CD4-positive, CD25-positive, alpha-beta regulatory T cell (primary cell): Measurements from ENCODE around the gene FAM3B. TPM values are rescaled to one million over a fixed set of nuclear protein-coding genes. Genes with fewer than 3 reads are reported as not detected.

Source experiments
- ATAC-seq, 2 donors: fragments of 150-1000 bp; cut with Tn5 transposase; one replicate each; pipeline ENCODE4 v1.10.0; 2021; ENCODE audit warnings: low read depth in 2 of 2, moderate number of reproducible peaks in 2 of 2, moderate library complexity in 1 of 2
- DNase-seq, 3 donors: peaks; one replicate each; pipeline versions ENCODE4 v3.0.0 to v3.0.0-alpha.2; 2012 to 2022; ENCODE audit warnings: mixed read lengths in 1 of 3
- H3K27ac ChIP-seq: one replicate; pipeline ENCODE4 v1.7.0; 2013; ENCODE audit warnings: mild to moderate bottlenecking, low read length; ENCODE audit not compliant: insufficient read depth, poor library complexity, severe bottlenecking
- H3K27me3 ChIP-seq: one replicate; pipeline ENCODE4 v1.7.0; 2013; ENCODE audit warnings: low read length; ENCODE audit not compliant: control insufficient read depth, insufficient read depth
- H3K36me3 ChIP-seq: one replicate; pipeline ENCODE4 v1.7.0; 2013; ENCODE audit warnings: mild to moderate bottlenecking, low read length, moderate library complexity; ENCODE audit not compliant: control insufficient read depth, insufficient read depth
- H3K4me1 ChIP-seq: 2 replicates; pipeline ENCODE4 v1.7.0; 2013; ENCODE audit warnings: mild to moderate bottlenecking, low read length; ENCODE audit not compliant: insufficient read depth, control insufficient read depth, poor library complexity, severe bottlenecking
- H3K4me3 ChIP-seq: one replicate; pipeline ENCODE4 v1.7.0; 2013; ENCODE audit warnings: low read depth, mild to moderate bottlenecking, low read length, moderate library complexity
- H3K9me3 ChIP-seq, 2 experiments: 1 replicate in 1 of 2; 2 replicates in 1 of 2; pipeline ENCODE4 v1.7.0; 2013; ENCODE audit warnings: low read length in 2 of 2, mild to moderate bottlenecking in 1 of 2, moderate library complexity in 1 of 2; ENCODE audit not compliant: control insufficient read depth in 2 of 2
- H3K27ac Mint-ChIP-seq, 3 donors: one replicate each; pipeline ENCODE4 v1.8.0; 2020 to 2022; ENCODE audit warnings: mild to moderate bottlenecking in 3 of 3, mixed read lengths in 3 of 3, moderate library complexity in 2 of 3
- H3K27me3 Mint-ChIP-seq: one replicate; pipeline ENCODE4 v1.8.0; 2022; ENCODE audit warnings: mild to moderate bottlenecking, mixed read lengths
- H3K36me3 Mint-ChIP-seq: one replicate; pipeline ENCODE4 v1.8.0; 2020; ENCODE audit warnings: mixed read lengths
- H3K4me1 Mint-ChIP-seq, 4 donors: one replicate each; pipeline ENCODE4 v1.8.0; 2020 to 2022; ENCODE audit warnings: mixed read lengths in 4 of 4, mild to moderate bottlenecking in 1 of 4
- H3K4me3 Mint-ChIP-seq, 4 donors: one replicate each; pipeline ENCODE4 v1.8.0; 2020 to 2022; ENCODE audit warnings: mild to moderate bottlenecking in 4 of 4, mixed read lengths in 4 of 4, moderate library complexity in 3 of 4
- H3K9me3 Mint-ChIP-seq, 7 donors: one replicate each; pipeline ENCODE4 v1.8.0; 2020 to 2022; ENCODE audit warnings: mixed read lengths in 7 of 7, mild to moderate bottlenecking in 3 of 7, moderate library complexity in 2 of 7
- polyA plus RNA-seq, 4 donors: library from polyadenylated mRNA; unstranded; fragments of 300-500 nt; fragmentation: Illumina TruSeq; gene quantifications; one replicate each; pipeline ENCODE4 v1.2.3, GENCODE V29; 2021
- total RNA-seq: library from RNA; stranded (reverse); gene quantifications from one replicate; pipeline ENCODE4 v1.2.3, GENCODE V29; 2022

The FAM3B gene
- total and polyA plus RNA-seq, 5 donors from 2014 or later: not detected

- DNase-seq: no peak
- H3K4me1 Mint-ChIP-seq: peaks cover 6 to 66% (median 34%) of the 10 kb centered on the region in 4 donors
- no peak for ATAC-seq
- H3K9me3 Mint-ChIP-seq: no peaks in the 10 kb centered on the region
- H3K36me3 Mint-ChIP-seq: peaks cover 22% of the 10 kb centered on the region
- no peaks in the 10 kb centered on the region for H3K27me3 ChIP-seq
- H3K27ac Mint-ChIP-seq: peak overlapping the region; percentile 100
- peak overlapping the region; percentile 89 for H3K4me3 ChIP-seq
- peaks cover 37% of the 10 kb centered on the region for H3K4me1 ChIP-seq
- peaks cover 9% of the 10 kb centered on the region for H3K36me3 ChIP-seq
- H3K27ac ChIP-seq: peak overlapping the region; percentile 98
- H3K27me3 Mint-ChIP-seq: peaks cover 10% of the 10 kb centered on the region
- H3K9me3 ChIP-seq: no peaks in the 10 kb centered on the region
- peak overlapping the region; percentile 93 to 98 (median 96) for H3K4me3 Mint-ChIP-seq
Observed at GRCh38 chr21:41362605-41363369, 46.2 kb downstream of the FAM3B start.

- H3K4me1 ChIP-seq: peaks cover 42% of the 10 kb centered on the region
- no peak for DNase-seq
- Mint-ChIP-seq H3K36me3 (peaks cover 29% of the 10 kb centered on the region), H3K27ac (peak overlapping the region; percentile 100), H3K27me3 (peaks cover 10% of the 10 kb centered on the region), H3K9me3 (no peaks in the 10 kb centered on the region), H3K4me1 (peaks cover 6 to 75% (median 41%) of the 10 kb centered on the region in 4 donors), H3K4me3 (peak overlapping the region; percentile 93 to 98 (median 96))
- H3K36me3 ChIP-seq: peaks cover 9% of the 10 kb centered on the region
- H3K9me3 ChIP-seq: no peaks in the 10 kb centered on the region
- H3K27me3 ChIP-seq: no peaks in the 10 kb centered on the region
- ATAC-seq: no peak
- H3K4me3 ChIP-seq: peak overlapping the region; percentile 89
- peak overlapping the region; percentile 98 for H3K27ac ChIP-seq
Observed at GRCh38 chr21:41363370-41364270, 47.0 kb downstream of the FAM3B start.

GRCh38 chr21:41364308-41364707 lies 47.7 kb downstream of the FAM3B start:
- Mint-ChIP-seq H3K27ac (peak overlapping the region; percentile 100), H3K4me1 (peaks cover 6 to 82% (median 42%) of the 10 kb centered on the region in 4 donors), H3K36me3 (peaks cover 29% of the 10 kb centered on the region), H3K27me3 (peaks cover 10% of the 10 kb centered on the region), H3K4me3 (peak overlapping the region; percentile 80 to 98 (median 95)), H3K9me3 (no peaks in the 10 kb centered on the region)
- H3K4me1 ChIP-seq: peaks cover 49% of the 10 kb centered on the region
- H3K36me3 ChIP-seq: peaks cover 9% of the 10 kb centered on the region
- no peaks in the 10 kb centered on the region for H3K9me3 ChIP-seq
- no peak for DNase-seq
- H3K4me3 ChIP-seq: peak overlapping the region; percentile 26
- peak overlapping the region; percentile 30 for H3K27ac ChIP-seq
- no peaks in the 10 kb centered on the region for H3K27me3 ChIP-seq
- ATAC-seq: no peak

- no peak overlapping the region for H3K4me3 ChIP-seq
- H3K27ac ChIP-seq: peak overlapping the region; percentile 29
- DNase-seq (no peak), ATAC-seq (no peak)
- Mint-ChIP-seq H3K9me3 (no peaks in the 10 kb centered on the region), H3K36me3 (peaks cover 29% of the 10 kb centered on the region), H3K27me3 (peaks cover 10% of the 10 kb centered on the region), H3K4me1 (peaks cover 14 to 93% (median 52%) of the 10 kb centered on the region in 4 donors), H3K4me3 (peak overlapping the region in 3 of 4 donors; percentile 13 to 97 (median 84)), H3K27ac (peak overlapping the region; percentile 81 to 100 (median 92))
- peaks cover 59% of the 10 kb centered on the region for H3K4me1 ChIP-seq
- no peaks in the 10 kb centered on the region for H3K27me3 ChIP-seq
- H3K9me3 ChIP-seq: no peaks in the 10 kb centered on the region
- peaks cover 9% of the 10 kb centered on the region for H3K36me3 ChIP-seq
Observed at GRCh38 chr21:41365377-41366107, 48.9 kb downstream of the FAM3B start.

GRCh38 chr21:41366522-41367151 lies 50.0 kb downstream of the FAM3B start:
- Mint-ChIP-seq H3K4me3 (peak overlapping the region in 2 of 4 donors; percentile 64 to 97), H3K27ac (peak overlapping the region; percentile 82 to 92 (median 92)), H3K27me3 (peaks cover 10% of the 10 kb centered on the region), H3K36me3 (peaks cover 29% of the 10 kb centered on the region), H3K4me1 (peaks cover 18 to 93% (median 59%) of the 10 kb centered on the region in 4 donors), H3K9me3 (no peaks in the 10 kb centered on the region)
- H3K4me1 ChIP-seq: peaks cover 60% of the 10 kb centered on the region
- no peak for ATAC-seq
- H3K27me3 ChIP-seq: no peaks in the 10 kb centered on the region
- no peak overlapping the region for H3K4me3 ChIP-seq
- peaks cover 9% of the 10 kb centered on the region for H3K36me3 ChIP-seq
- DNase-seq: no peak
- no peaks in the 10 kb centered on the region for H3K9me3 ChIP-seq
- no peak overlapping the region for H3K27ac ChIP-seq

- Mint-ChIP-seq H3K27ac (peak overlapping the region; percentile 92 to 97 (median 97)), H3K9me3 (no peaks in the 10 kb centered on the region), H3K4me3 (peak overlapping the region; percentile 46 to 97 (median 75)), H3K4me1 (peaks cover 18 to 92% (median 60%) of the 10 kb centered on the region in 4 donors), H3K27me3 (peaks cover 3% of the 10 kb centered on the region), H3K36me3 (peaks cover 29% of the 10 kb centered on the region)
- Histone ChIP-seq H3K4me1 (peaks cover 60% of the 10 kb centered on the region), H3K36me3 (peaks cover 9% of the 10 kb centered on the region), H3K27ac (peak overlapping the region; percentile 82), H3K27me3 (no peaks in the 10 kb centered on the region), H3K9me3 (no peaks in the 10 kb centered on the region), H3K4me3 (no peak overlapping the region)
- no peak for ATAC-seq
- DNase-seq: no peak
Observed at GRCh38 chr21:41367301-41367944, 50.8 kb downstream of the FAM3B start.
